Activated CD4-positive, alpha-beta T cell treated with anti-CD3 and anti-CD28 coated beads, Interleukin-2, amount 50 U/mL, for 16 hours (primary cell): Measurements from ENCODE around the gene RYR1.
"Not testable (repeated sequence)": the region's sequence is repeated elsewhere in the genome, so short reads cannot be mapped to it uniquely, and the experiment has no call there.

Source experiments
- DNase-seq: peaks from one replicate; pipeline ENCODE4 v3.0.0-alpha.2; 2020

The RYR1 gene

GRCh38 chr19:38400361-38400760 is 33.1 kb upstream of the RYR1 start:
- DNase-seq = no peak

GRCh38 chr19:38401148-38401547 is 32.3 kb upstream of the RYR1 start:
- no peak for DNase-seq

GRCh38 chr19:38402623-38402966 is 30.9 kb upstream of the RYR1 start:
- no peak for DNase-seq

- DNase-seq = peak; percentile 98
Measured at GRCh38 chr19:38402967-38403674, 30.4 kb upstream of the RYR1 start, which contains the start of gene FAM98C. Gene FAM98C, plus strand, starts transcription at chr19:38403093. Its CDS starts 61 bp downstream, at chr19:38403154.

GRCh38 chr19:38404858-38405257 is 28.6 kb upstream of the RYR1 start:
- no peak for DNase-seq

GRCh38 chr19:38405276-38405675 is 28.2 kb upstream of the RYR1 start:
- DNase-seq = no peak

GRCh38 chr19:38409631-38410133 is 23.8 kb upstream of the RYR1 start:
- DNase-seq = no peak

GRCh38 chr19:38410407-38410806 is 23.1 kb upstream of the RYR1 start:
- DNase-seq = not testable (repeated sequence)

GRCh38 chr19:38411041-38411712 is 22.3 kb upstream of the RYR1 start:
- no peak for DNase-seq

- DNase-seq = not testable (repeated sequence)
Measured at GRCh38 chr19:38411898-38412297, 21.6 kb upstream of the RYR1 start.

GRCh38 chr19:38412491-38412890 is 21.0 kb upstream of the RYR1 start:
- DNase-seq = no peak

- no peak for DNase-seq
Measured at GRCh38 chr19:38412961-38413360, 20.5 kb upstream of the RYR1 start.

- no peak for DNase-seq
Measured at GRCh38 chr19:38413416-38413815, 20.1 kb upstream of the RYR1 start.

- DNase-seq = no peak
Measured at GRCh38 chr19:38417146-38417543, 16.3 kb upstream of the RYR1 start.

- peak; percentile 80 for DNase-seq
Measured at GRCh38 chr19:38417544-38418506, 15.7 kb upstream of the RYR1 start.

- no peak for DNase-seq
Measured at GRCh38 chr19:38420935-38421334, 12.6 kb upstream of the RYR1 start.

GRCh38 chr19:38421856-38422255 is 11.6 kb upstream of the RYR1 start:
- DNase-seq = no peak

GRCh38 chr19:38422438-38422837 is 11.1 kb upstream of the RYR1 start:
- DNase-seq = no peak

GRCh38 chr19:38424272-38424671 is 9.2 kb upstream of the RYR1 start:
- no peak for DNase-seq

GRCh38 chr19:38425222-38425809 is 8.2 kb upstream of the RYR1 start:
- no peak for DNase-seq

- DNase-seq = peak; percentile 69
Measured at GRCh38 chr19:38425810-38426466, 7.6 kb upstream of the RYR1 start, which contains the start of gene RASGRP4. Gene RASGRP4, minus strand, starts transcription at chr19:38426219. Its CDS starts 128 bp downstream, at chr19:38426091.

- peak; percentile 91 for DNase-seq
Measured at GRCh38 chr19:38427035-38427677, 6.3 kb upstream of the RYR1 start.
